ENCODE results near the gene RAPH1.
A peak's percentile ranks its signal among the peaks of the same experiment; 100 is the strongest.
"Not testable (repeated sequence)": the region's sequence is repeated elsewhere in the genome, so short reads cannot be mapped to it uniquely, and the experiment has no call there.

Gene RAPH1

DNA sequence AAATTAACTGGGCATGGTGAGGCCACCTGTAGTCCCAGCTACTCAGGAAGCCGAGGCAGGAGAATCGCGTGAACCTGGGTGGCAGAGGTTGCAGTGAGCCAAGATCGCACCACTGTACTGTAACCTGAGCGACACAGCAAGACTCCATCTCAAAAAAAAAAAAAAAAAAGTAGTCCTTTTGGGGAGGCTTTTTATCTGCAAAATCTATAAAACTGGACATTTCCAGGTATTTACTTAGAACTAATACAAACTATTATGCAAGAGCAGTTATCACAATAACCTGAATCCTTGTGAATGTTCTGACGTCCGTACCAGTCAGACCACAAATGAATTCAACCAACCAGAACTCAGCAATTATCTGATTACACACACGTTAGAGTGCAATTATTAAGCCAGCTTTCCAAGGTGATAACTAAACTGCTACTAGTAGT is 8.8 kb upstream of the RAPH1 start:
- DNase-seq: no peak

DNA sequence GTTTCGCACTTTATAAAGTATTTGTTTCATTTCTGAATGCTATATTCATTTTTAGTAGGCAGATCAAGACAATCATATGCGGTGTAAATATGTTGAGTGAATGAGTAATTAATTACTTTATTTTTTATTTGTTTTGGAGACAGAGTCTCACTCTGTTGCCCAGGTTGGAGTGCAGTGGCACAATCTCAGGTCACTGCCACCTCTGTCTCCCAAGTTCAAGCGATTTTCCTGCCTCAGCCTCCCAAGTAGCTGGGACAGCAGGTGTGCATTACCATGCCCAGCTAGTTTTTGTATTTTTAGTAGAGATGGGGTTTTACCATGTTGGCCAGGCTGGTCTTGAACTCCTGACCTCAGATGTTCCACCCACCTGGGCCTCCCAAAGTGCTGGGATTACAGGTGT is 5.5 kb upstream of the RAPH1 start:
- DNase-seq: not testable (repeated sequence)

DNA sequence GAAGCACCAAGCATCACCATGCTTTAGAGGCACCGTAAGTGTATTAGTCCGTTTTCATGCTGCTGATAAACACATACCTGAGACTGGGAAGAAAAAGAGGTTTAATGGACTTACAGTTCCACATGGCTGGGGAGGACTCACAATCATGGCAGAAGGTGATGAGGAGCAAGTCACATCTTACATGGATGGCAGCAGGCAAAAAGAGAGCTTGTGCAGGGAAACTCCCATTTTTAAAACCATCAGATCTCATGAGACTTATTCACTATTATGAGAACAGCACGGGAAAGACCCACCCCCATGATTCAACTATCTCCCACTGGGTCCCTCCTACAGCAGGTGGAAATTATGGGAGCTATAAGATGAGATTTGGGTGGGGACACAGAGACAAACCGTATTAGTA is 3.1 kb upstream of the RAPH1 start:
- not testable (repeated sequence) for DNase-seq

DNA sequence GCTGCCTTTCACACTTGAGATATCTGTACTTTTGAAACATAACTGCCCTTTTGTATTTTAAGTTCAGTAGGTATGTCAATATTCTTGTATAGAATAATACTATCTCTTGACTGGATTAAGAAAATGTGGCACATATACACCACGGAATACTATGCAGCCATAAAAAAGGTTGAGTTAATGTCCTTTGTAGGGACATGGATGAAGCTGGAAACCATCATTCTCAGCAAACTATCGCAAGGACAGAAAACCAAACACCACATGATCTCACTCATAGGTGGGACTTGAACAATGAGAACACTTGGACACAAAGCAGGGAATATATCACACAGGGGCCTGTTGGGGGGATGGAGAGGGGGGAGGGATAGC is 1.5 kb upstream of the RAPH1 start:
- DNase-seq: not testable (repeated sequence)

DNA sequence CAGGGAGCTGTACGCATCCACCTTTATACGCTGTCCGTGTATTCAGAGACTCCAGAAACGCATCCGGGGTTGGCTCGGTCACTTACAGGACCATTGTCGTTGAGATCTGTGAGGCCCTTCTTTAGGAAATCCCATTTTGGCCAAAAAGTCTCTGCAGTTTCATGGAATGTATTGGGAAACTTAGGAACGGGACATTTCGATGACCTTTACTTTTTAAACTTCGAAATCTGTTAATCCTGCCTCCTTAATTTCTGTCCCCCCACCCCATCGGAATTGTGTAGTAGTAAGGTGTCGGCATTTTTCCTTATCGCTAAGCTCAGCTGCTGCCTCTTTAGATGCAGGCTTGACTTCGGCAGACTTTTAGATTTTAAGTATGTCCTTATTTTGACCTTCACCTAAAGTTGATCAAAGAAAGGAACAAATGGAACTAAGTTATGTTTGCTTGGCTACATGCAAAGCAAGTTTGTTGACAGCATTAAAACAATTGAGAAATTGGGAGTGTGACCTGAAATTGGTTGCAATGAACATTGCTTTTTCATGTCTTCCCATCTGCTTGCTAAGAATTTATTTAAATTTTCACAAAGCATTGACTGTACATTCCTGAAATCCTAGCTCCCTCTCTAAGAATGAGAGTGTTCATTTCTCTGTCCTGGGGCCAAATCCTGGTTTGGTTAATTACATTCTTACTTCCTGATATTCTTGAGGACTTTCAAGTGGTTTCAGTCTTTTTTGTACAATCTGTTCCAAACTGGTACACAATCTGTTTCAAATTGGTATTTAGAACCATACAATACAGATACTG is 884 bp upstream of the RAPH1 start:
- DNase-seq: peak; percentile 63

DNA sequence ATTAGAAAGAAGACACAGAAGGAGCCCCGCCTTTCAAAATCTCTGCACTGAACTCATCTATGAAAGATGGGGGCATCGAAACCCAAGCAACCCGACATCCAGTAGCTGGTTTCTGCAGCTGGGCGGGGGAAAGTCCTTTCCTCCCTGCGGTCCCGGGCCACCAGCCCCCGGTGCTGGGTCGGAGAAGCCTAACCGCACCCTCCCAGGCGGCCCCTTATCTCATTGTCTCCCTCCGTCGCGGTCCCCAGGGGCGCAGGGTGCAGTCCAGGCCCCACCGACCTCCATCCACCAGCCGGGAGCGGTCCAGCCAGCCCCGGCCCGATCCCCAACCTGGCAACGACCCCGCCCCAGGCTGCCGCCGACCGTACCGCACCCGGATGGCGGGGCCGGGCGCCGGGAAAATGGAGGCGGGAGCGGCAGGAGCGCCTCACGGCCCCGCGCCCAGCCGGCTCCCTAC is 452 bp downstream of the RAPH1 start:
- no peak for DNase-seq

DNA sequence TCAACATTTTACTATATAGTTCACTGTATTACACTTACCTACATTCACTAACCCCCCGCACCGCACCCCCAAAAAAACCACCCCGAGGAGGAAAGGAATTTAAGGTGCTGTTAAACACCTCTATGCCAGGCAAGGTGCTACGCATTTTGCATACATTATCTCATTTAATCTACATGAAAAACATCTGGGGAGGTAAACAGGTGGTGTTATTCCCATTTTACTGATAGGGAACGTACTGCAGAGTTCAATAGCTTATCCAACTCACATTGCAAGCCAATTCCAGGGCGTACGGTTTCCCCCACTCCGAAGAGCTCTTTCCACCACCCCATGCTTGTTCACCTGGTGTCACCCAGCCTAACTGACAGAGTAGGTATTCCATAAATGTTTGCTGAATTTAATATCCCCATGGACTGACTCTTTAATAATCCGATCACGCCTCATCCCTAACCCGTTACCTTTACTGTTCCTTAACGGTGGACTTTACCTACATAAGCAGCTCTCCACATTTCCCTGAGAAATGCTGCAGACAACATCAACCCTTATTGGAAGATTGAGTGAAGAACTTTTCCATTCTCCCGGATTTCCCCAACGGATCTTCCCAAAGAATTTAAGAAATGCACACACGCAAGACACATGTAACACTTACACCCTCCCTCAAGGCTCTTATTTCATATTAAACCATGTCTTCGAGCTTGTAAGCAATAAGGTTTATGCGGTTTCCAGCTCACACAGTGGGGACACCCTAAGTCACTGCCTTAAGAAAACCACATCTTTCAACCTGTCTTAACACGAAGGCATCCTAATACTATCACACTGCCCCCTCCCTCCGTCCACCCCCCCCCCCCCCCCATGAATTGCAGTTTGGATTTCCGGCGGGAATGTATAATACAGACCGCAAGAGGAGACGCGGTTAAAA is 1.2 kb downstream of the RAPH1 start:
- DNase-seq: no peak

DNA sequence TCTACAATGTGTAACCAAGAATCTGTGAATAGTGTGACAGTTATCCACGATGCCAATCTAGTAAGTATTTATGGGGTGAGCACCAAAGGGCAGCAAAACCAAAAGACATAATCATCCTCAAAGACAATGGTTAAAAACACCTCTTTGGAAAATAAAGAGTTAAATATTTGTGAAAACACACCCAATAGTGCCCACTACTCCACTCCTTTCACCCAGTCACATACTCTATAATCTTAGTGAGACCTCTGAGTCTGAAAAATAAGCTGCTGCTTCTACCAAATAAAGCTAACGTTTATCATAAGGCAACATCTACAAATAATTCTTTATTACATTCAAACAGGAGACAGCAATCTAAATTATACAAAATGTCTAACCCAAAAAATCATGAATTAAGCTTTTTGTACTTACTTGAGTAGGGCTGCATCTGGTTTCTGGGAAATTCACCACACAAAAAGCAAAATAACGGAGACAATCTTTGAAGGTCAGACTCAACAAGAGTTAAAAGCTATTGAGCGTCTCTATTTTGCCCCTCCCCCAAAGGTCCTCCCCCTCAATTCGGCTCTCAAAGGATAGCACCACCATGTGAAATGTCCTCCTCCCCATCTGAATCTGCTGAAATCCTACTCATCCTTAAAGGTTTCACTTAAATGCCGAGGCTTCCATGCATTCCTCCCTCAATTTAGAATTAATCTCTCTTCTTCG is 2.0 kb downstream of the RAPH1 start:
- no peak for DNase-seq

DNA sequence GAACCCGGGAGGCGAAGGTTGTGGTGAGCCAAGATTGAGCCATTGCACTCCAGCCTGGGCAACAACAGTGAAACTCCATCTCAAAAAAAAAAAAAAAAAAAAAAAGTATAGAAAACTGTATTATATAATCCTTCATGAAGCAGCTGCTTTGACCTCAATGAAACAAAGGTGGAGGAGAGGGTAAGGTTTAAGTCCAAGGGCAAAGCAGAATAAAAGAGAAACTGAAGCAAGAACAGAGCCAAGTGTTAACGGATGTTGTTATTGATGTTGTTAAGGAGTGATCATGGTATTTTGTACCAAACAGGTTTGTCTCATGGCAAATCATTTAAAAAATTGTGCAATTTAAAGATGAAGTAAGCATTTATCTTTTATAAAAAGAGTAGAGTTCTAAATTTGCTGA is 7.4 kb downstream of the RAPH1 start:
- no peak for DNase-seq

DNA sequence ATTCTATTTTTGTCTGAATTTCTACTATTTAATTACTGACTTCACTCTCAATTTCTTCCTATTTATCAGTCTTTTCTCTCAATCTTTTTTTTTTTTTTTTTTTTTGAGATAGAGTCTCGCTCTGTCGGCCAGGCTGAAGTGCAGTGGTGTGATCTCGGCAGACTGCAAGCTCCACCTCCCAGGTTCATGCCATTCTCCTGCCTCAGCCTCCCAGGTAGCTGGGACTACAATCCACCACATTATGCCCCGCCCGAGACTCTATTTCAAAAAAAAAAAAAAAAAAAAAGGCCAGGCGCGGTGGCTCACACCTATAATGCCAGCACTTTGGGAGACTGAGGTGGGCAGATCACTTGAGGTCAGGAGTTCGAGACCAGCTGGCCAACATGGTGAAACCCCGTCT is 21.8 kb downstream of the RAPH1 start:
- DNase-seq: not testable (repeated sequence)

DNA sequence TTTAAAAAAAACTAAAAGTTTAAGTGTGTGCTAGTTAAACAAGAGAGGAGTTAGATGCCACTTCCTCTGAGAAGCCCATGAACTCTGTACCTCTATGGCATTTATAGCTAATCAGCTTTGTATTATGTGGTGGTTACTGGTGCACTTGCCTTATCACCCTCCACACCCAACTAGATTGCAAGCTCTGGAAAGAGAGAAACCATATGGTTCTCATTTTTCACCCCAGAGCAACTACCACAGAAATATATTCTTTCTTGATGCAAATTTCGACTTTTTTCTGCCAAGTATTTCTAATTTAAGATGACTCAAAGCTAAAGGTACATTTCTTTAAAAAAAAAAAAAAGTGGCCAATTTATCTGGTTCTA is 24.2 kb downstream of the RAPH1 start:
- DNase-seq: no peak

DNA sequence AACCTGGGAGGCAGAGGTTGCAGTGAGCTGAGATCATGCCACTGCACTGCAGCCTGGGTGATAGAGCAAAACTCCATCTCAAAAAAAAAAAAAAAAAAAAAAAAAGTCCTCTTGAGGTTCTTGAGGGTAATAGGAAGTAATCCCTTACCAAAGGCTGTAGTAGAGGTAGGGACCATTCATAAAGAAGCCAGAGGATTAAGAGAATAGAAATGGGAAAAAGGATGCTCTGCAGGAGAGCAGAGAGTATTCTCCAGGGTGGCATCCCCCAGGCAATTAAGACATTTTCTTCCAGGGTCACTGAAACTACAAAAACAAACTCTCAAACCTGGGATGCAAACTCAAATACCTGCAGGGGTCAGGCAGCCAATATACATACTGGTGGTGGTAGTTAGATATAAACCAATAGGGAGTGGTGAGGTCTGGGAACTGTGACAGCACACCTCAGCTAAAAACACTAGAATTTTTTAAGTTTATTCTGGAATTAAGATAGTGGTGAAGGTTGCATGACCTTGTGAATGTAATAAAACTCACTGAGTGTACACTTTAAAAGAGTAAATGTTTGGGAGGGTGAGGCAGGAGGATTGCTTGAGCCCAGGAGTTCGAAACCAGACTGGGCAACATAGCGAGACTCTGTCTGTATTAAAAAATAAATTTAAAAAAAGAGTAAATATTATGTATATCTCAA is 24.7 kb downstream of the RAPH1 start:
- no peak for DNase-seq

DNA sequence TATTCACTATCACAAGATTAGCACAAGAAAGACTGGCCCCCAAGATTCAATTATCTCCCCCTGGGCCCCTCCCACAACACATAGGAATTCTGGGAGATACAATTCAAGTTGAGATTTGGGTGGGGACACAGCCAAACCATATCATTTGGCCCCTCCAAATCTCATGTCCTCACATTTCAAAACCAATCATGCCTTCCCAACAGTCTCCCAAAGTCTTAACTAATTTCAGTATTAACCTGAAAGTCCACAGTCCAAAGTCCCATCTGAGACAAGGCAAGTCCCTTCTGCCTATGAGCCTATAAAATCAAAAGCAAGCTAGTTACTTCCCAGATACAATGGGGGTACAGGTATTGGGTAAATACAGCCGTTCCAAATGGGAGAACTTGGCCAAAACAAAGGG is 31.6 kb downstream of the RAPH1 start:
- DNase-seq: not testable (repeated sequence)

DNA sequence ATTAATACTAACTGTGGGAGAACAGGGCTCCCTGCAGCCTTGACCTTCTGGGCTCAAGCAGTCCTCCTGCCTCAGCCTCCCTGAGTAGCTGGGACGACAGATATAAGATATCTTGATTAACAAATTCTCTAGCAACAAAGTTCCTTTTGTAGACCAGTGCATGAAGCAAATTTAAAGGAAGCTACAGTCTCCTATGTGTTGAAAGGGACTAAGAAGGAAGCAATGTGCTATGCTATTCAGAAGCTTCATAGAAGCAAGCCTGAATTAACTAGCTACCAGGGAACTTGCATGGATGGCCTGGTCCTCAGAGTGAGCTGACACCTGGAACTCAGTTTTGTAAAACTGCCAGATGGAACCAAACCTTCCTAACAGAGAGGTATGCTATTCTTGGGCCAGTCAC is 33.2 kb downstream of the RAPH1 start:
- DNase-seq: no peak

DNA sequence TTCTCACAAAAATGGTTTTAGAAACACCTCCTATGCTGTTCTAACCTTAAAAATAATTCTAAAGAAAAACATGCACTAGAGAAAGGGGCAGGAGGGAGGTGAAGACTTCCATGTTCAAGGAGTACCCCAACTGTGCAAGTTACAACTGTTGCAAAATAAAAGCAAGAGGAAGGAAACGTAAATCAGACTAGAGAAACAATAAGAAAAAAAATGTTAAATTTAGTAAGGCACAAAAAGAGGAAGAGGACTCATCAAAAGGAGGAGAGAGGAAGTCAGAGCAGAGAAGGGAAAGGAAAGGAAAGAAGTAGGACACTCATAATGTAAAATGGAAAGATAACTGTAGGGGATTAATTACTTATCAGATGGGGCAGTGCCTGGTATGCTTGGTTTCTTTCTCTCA is 34.1 kb downstream of the RAPH1 start:
- DNase-seq: no peak

DNA sequence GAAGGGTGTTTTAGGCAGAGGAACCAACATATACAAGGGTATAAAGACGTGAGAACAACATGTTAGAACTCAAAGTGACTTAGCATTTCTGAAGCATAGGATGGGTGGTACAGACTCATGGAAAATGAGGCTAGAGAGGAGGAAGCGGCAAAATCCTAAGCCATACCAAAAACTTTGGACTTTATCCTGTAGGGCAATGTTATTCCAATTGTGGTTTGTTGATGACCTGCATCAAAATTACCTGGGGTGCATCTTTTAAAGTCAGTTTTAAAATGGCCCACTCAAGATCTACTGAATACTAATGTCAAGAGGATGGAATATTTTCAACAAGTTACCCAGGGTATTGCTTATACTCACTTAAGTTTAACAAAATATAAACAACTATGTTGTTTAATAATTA is 34.8 kb downstream of the RAPH1 start:
- DNase-seq: no peak

DNA sequence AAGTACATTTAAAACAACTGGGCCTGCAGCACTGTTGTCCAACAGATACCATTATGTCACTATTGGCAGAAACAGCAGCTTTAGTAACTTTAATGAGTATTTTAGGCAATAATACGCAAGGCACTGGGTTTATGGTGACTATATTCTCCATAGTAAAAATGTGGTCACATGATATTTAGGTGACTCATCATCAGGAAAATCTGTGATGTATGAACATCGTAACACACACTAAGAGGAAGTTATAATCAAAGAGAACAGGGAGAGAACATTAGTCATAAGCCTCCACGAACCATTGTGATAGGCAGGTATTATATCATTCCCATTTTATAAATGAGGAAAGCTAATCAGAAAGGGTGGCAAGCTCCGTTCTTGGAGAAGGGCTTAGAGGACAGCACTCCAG is 36.9 kb downstream of the RAPH1 start:
- DNase-seq: no peak

DNA sequence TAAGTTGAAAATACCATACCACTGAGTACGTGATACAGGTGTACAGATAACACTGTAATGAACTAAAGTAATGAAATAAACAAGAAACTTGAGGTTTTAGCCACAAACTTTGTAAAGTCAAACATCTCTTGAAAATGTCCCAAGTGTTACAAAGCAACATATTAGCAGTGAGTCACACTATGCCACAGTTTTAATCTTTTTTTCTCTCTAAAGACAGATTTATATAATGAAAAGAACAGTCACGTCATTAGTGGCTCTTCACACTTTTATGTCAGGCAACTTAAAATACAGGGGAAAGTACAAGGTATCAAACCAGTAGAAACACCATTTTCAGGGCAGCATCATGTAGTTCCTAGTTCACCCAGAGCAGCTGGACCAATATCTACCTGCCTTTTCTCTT is 42.1 kb downstream of the RAPH1 start:
- DNase-seq: no peak

DNA sequence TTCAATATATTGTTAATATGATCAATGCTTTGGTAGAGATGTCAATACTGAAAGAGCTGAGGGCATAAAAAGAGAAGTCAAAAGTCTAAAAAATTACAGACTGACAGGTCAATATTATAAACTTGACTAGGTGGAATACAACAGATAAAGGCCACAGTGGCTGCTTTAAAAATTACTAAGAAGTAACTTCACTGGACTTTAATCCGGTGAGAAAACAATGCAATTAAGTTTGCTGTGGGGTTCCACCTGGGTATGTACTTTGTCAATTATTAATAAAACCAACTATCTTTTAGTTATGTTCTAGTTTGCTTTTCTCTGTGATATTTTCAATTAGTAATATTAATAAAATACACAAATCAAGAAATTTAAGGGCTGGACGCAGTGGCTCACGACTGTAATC is 44.7 kb downstream of the RAPH1 start:
- no peak for DNase-seq

DNA sequence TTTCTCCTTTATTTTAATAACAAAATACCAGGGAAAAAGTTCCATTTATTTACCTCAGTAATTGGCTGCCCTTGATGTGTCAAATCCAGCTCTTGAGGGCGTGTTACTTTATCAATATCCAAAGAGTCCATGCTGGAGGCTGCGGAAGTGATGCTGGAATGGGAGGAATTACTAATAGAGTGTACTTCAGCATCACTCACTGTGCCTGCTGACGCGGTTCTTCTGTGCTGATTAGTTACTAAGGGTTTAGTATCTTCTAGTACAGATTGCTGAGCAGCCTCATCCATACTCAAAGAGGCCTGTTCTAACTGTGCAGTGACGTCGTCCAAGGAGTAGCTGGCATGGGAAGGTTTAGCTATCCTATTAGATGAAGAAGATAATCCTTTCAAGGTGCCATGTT is 45.6 kb downstream of the RAPH1 start:
- DNase-seq: no peak

DNA sequence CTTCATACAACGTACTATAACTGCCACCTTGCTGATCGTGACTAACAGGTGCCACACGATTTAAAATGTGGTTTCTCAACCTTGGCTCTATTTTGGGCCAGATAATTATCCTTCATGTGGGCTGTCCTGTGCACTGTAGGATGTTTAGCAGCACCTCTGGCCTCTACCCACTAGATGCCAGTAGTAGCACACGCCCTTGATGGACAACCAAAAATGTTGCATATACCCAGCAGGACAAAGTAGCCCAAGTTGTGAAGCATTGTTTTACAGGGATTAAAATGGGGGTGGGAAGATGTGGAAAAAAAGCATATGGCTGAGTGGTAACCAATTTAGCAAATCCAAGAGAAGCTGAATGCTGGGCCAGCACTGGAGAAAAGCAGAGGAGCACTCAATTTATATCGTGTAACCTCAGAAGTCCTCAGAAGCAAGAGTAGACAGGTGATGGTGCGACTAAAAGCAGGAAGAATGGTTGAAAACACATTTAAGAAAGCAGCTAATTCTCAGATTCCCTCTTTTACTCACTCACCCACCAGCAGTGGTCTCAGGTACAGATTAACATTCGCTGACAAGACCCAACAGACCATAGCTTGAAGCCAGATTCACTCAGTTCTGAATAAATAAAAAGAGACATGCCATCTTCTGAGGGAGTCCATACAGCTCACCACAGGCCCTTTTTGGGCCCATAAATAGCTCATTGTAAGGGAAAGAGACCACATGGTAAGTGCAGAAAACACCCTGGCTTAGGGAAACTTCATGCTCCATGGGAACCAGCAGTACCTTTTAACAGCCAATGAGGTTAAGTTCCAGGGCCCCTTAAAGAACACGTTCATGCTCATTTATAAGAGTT is 50.6 kb downstream of the RAPH1 start:
- DNase-seq: peak; percentile 34

DNA sequence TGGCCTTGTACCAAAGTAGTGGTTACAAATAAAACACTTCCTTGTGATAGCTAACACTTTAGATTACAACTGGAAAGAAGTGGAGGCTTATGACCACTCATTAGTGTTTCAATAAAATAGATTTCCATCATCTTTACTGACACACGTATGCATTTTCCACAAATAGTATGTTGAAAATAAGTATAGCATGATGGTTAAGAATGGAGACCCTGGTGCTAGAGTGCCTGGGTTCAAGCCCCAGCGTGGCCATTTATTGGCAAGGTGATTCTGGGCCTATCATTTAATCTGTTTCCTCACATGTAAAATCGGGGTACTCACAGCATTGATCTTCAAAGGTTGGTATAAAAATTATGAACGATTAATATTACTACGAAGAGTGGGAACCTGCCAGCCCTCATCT is 54.5 kb downstream of the RAPH1 start:
- no peak for DNase-seq
